Astrocyte of the cerebellum (primary cell): ENCODE measurements around the gene SYNPR.
"Not testable (repeated sequence)": the region's sequence is repeated elsewhere in the genome, so short reads cannot be mapped to it uniquely, and the experiment has no call there.

Source experiments
- DNase-seq: peaks from one replicate; pipeline ENCODE4 v3.0.0-alpha.2; 2011; ENCODE audit warnings: low read depth
- H3K4me3 ChIP-seq: 2 replicates; pipeline ENCODE4 v1.5.1; 2011; ENCODE audit warnings: mild to moderate bottlenecking, low read depth, low read length, moderate library complexity
- CTCF ChIP-seq: IDR thresholded peaks from 2 replicates; pipeline ENCODE4 v1.5.1; 2012; ENCODE audit warnings: low read length, low read depth, moderate library complexity, mild to moderate bottlenecking; ENCODE audit errors: missing control alignments
- in situ Hi-C: cut with HindIII; loops from 2 replicates; pipeline ENCODE4 v1.10.0; 2017; ENCODE audit warnings: low sequenced_read_pairs

SYNPR gene

DNA sequence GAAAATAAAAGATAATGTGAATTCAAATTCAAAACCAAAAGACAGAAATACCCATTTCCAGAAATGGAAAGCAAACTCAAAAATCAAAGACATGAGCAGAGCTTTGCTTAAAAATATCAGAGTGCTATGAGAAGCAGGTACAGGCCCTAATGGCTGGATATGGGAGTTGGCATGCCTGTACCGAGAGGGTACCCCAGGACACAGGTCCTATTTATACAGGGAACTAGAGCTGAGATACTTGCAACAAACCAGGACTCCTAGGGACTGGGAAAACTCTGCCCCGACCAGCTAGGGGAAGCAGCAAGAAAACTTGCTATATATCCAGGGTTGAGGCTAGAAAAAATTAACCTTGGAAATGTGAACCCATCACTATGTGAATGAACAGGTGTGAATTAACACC lies 36.0 kb upstream of the SYNPR start:
- DNase-seq, result no peak
- TF ChIP-seq CTCF, result no peak

GRCh38 chr3:63244486-63244885 lies 33.6 kb upstream of the SYNPR start:
- in situ Hi-C loops, result no loop called here
- H3K4me3 ChIP-seq, result no peak overlapping the region
- no peak for DNase-seq
- no peak for TF ChIP-seq CTCF

More for the DNA sequence above, 36.0 kb upstream of the SYNPR start:
- no peak overlapping the region for H3K4me3 ChIP-seq
- in situ Hi-C loops, result no loop called here

DNA sequence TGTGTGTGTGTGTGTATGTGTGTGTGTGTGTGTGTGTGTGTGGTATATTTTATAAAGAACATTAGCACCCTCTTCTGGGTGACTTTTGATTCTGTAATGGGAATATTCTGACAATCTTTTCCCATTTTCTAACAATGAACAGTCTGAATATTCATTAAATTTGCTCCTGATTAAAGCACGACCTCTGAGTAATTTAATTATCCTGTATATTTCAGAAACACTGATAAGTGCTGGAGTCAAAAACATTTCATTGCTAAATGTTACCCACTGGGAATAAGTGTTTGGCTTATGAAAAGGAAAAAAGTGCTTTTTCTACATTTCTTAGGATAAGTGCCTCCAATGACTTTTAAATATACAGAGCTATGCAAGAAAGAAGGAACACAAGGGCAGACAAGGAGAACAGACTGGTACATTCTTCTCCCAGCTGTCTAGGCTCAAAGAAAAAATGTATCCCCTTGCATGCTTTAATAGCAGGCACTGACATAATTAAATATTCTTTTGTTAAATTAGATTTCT lies 32.3 kb upstream of the SYNPR start:
- no peak for TF ChIP-seq CTCF
- H3K4me3 ChIP-seq, result no peak overlapping the region
- DNase-seq, result no peak
- in situ Hi-C loops, result no loop called here

- DNase-seq, result no peak
- in situ Hi-C loops, result no loop called here
- no peak overlapping the region for H3K4me3 ChIP-seq
- no peak for TF ChIP-seq CTCF
Measured at GRCh38 chr3:63248015-63248414, 30.1 kb upstream of the SYNPR start.

- no peak overlapping the region for H3K4me3 ChIP-seq
- in situ Hi-C loops, result no loop called here
- DNase-seq, result no peak
- no peak for TF ChIP-seq CTCF
Measured at GRCh38 chr3:63251499-63251898, 26.6 kb upstream of the SYNPR start.

DNA sequence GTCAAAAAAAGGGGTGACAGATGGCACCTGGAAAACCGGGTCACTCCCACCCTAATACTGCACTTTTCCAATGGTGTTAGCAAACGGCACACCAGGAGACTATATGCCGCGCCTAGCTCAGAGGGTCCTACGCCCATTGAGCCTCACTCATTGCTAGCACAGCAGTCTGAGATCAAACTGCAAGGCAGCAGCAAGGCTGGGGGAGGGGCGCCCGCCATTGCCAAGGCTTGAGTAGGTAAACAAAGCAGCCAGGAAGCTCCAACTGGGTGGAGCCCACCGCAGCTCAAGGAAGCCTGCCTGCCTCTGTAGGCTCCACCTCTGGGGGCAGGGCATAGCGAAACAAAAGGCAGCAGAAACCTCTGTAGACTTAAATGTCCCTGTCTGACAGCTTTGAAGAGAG lies 22.3 kb upstream of the SYNPR start:
- DNase-seq, in situ Hi-C loops, H3K4me3 ChIP-seq: not testable (repeated sequence)

GRCh38 chr3:63264716-63265115 lies 13.4 kb upstream of the SYNPR start:
- in situ Hi-C loops, result no loop called here
- no peak for TF ChIP-seq CTCF
- no peak overlapping the region for H3K4me3 ChIP-seq
- DNase-seq, result no peak
